Panc1 (cell line): ENCODE data around the gene COL4A2. TPM values are rescaled to one million over a fixed set of nuclear protein-coding genes. Genes with fewer than 3 reads are reported as not detected.

Source experiments
- ATAC-seq: fragments of 200-7000 bp; cut with Tn5 transposase; 2 replicates; pipeline ENCODE4 v1.9.1; 2020; ENCODE audit warnings: mild to moderate bottlenecking, moderate library complexity
- BruUV-seq: library from RNA; stranded (reverse); fragments of 400-500 nt; replicated peaks from 2 replicates; lab custom pipeline; 2021; lab: Mats Ljungman, UMichigan
- CTCF ChIA-PET: fragments of 300-600 bp; sonication (Branson Sonifier 250); formaldehyde crosslinking; loops from one replicate; lab custom pipeline; 2022; ENCODE audit warnings: antibody characterized with exemption; lab: Charles Lee
- POLR2A ChIA-PET: fragments of 300-600 bp; sonication (Branson Sonifier 250); formaldehyde crosslinking; loops from one replicate; lab custom pipeline; 2022; ENCODE audit warnings: antibody characterized with exemption; lab: Charles Lee
- DNase-seq: peaks from one replicate; pipeline ENCODE4 v3.0.0-alpha.2; 2010; ENCODE audit warnings: low read depth, low spot score
- H3K27ac ChIP-seq: 2 replicates; pipeline ENCODE4 v1.5.1; 2011; ENCODE audit warnings: mild to moderate bottlenecking, low read length, inconsistent platforms
- H3K27me3 ChIP-seq: fragments of 200-500 bp; sonication (Bioruptor generic); 2 replicates; pipeline ENCODE4 v1.6.0; 2014; ENCODE audit warnings: low read length, inconsistent platforms; ENCODE audit not compliant: control insufficient read depth, insufficient read depth
- H3K36me3 ChIP-seq: fragments of 200-500 bp; sonication (Bioruptor generic); 2 replicates; pipeline ENCODE4 v1.5.1; 2014; ENCODE audit warnings: inconsistent platforms, mild to moderate bottlenecking, low read length, moderate library complexity; ENCODE audit not compliant: control insufficient read depth, insufficient read depth
- H3K4me1 ChIP-seq: 2 replicates; pipeline ENCODE4 v1.5.1; 2011; ENCODE audit warnings: inconsistent platforms, mild to moderate bottlenecking, low read length, moderate library complexity; ENCODE audit not compliant: control insufficient read depth, insufficient read depth
- H3K4me3 ChIP-seq, 2 experiments: 2 replicates each; pipeline ENCODE4 v1.5.1; 2011 to 2012; ENCODE audit warnings: low read depth in 2 of 2, low read length in 2 of 2, mild to moderate bottlenecking in 2 of 2, inconsistent platforms in 1 of 2, moderate library complexity in 1 of 2
- H3K9me3 ChIP-seq: fragments of 200-500 bp; sonication (Bioruptor generic); 2 replicates; pipeline ENCODE4 v1.5.1; 2014; ENCODE audit warnings: low read depth, mild to moderate bottlenecking, inconsistent platforms, low read length, moderate library complexity; ENCODE audit not compliant: control insufficient read depth, insufficient read depth
- CTCF ChIP-seq: fragments of 450-650 bp; IDR thresholded peaks from 2 replicates; pipeline ENCODE4 v1.5.1; 2017; ENCODE audit warnings: mild to moderate bottlenecking
- POLR2AphosphoS5 ChIP-seq: IDR thresholded peaks from 2 replicates; pipeline ENCODE4 v1.6.1; 2012; ENCODE audit warnings: mild to moderate bottlenecking, low read depth, low read length, moderate library complexity
- REST ChIP-seq, 2 experiments: IDR thresholded peaks; 2 replicates each; pipeline ENCODE4 v1.6.1; 2011 to 2012; ENCODE audit warnings: low read depth in 2 of 2, control low read depth in 1 of 2, low read length in 1 of 2, mild to moderate bottlenecking in 1 of 2, moderate library complexity in 1 of 2; ENCODE audit not compliant: insufficient read depth in 1 of 2
- SIN3A ChIP-seq: IDR thresholded peaks from 2 replicates; pipeline ENCODE4 v1.6.1; 2012; ENCODE audit warnings: low read depth, mild to moderate bottlenecking, low read length, moderate library complexity, borderline replicate concordance; ENCODE audit not compliant: insufficient read depth
- TCF7L2 ChIP-seq: IDR thresholded peaks from 2 replicates; pipeline ENCODE4 v1.6.1; 2011; ENCODE audit warnings: mild to moderate bottlenecking, low read depth, low read length, inconsistent platforms
- in situ Hi-C: cut with HindIII; loops from 2 replicates; pipeline ENCODE4 v1.10.0; 2016; ENCODE audit warnings: low sequenced_read_pairs, low pct_unique_long_range_greater_than_20kb
- intact Hi-C: fragments of 100-400 bp; cut with micrococcal nuclease; formaldehyde crosslinking; loops from one replicate; pipeline ENCODE4 v1.10.0; 2022; ENCODE audit not compliant: unreplicated experiment
- total RNA-seq: library from RNA; stranded (reverse); gene quantifications from one replicate; pipeline ENCODE4 v1.2.1, GENCODE V29; 2021; ENCODE audit not compliant: unreplicated experiment

Gene COL4A2
- total RNA-seq, 1 experiment from 2014 or later, result 3.0 TPM

- POLR2A ChIA-PET, result no interaction called here
- intact Hi-C loops (no loop called here), in situ Hi-C loops (no loop called here)
- Histone ChIP-seq H3K4me3 (no peak overlapping the region), H3K36me3 (no peaks in the 10 kb centered on the region), H3K4me1 (no peaks in the 10 kb centered on the region), H3K9me3 (no peaks in the 10 kb centered on the region), H3K27me3 (no peaks in the 10 kb centered on the region), H3K27ac (no peak overlapping the region)
- TF ChIP-seq POLR2AphosphoS5, result no peak
- TF ChIP-seq SIN3A, result no peak
- no peak for TF ChIP-seq REST (IDR thresholded peaks at IDR 0.05; ENCODE audit: insufficient read depth in 1 of 2, low read depth in 2 of 2, low read length in 1 of 2)
- TF ChIP-seq CTCF, result no peak
- no peak for TF ChIP-seq TCF7L2
- CTCF ChIA-PET, result no interaction called here
- DNase-seq (no peak), ATAC-seq (no peak)
- no TSS peak for BruUV-seq
Measured at GRCh38 chr13:110364081-110364480, 57.0 kb downstream of the COL4A2 start.

- ChIA-PET CTCF (no interaction called here), POLR2A (no interaction called here)
- intact Hi-C loops (no loop called here), in situ Hi-C loops (no loop called here)
- H3K4me3 ChIP-seq, result no peak overlapping the region
- H3K36me3 ChIP-seq, result no peaks in the 10 kb centered on the region
- no peaks in the 10 kb centered on the region for H3K9me3 ChIP-seq
- no peaks in the 10 kb centered on the region for H3K27me3 ChIP-seq
- no TSS peak for BruUV-seq
- H3K4me1 ChIP-seq, result no peaks in the 10 kb centered on the region
- DNase-seq (no peak), ATAC-seq (no peak)
- H3K27ac ChIP-seq, result no peak overlapping the region
- TF ChIP-seq TCF7L2, result no peak
- no peak for TF ChIP-seq POLR2AphosphoS5
- TF ChIP-seq REST (IDR thresholded peaks at IDR 0.05; ENCODE audit: insufficient read depth in 1 of 2, low read depth in 2 of 2, low read length in 1 of 2), result no peak
- TF ChIP-seq SIN3A, result no peak
- no peak for TF ChIP-seq CTCF
Measured at GRCh38 chr13:110365876-110366275, 58.8 kb downstream of the COL4A2 start.
